HepG2 (cell line): ENCODE data around the gene MTCL1. TPM values are rescaled to one million over a fixed set of nuclear protein-coding genes. Genes with fewer than 3 reads are reported as not detected.

Experiments used
- AGO2 ChIP-seq: fragments of 200-400 bp; formaldehyde crosslinking; optimal IDR thresholded peaks from 2 replicates; pipeline ENCODE3; 2017; ENCODE audit warnings: mild to moderate bottlenecking, low read depth, low read length, moderate library complexity
- E2F5 ChIP-seq: sonication (generic); formaldehyde crosslinking; conservative IDR thresholded peaks from 2 replicates; pipeline ENCODE4 v1.4.0; 2020; ENCODE audit warnings: missing genetic modification reagents
- FOXP1 ChIP-seq, 2 experiments: fragments of 450-650 bp in 1 of 2; IDR thresholded peaks; 2 replicates each; pipeline ENCODE4 v1.6.1; 2017 to 2018; ENCODE audit warnings: antibody characterized with exemption in 1 of 2
- GMEB2 ChIP-seq: IDR thresholded peaks from 2 replicates; pipeline ENCODE4 v1.6.1; 2016; ENCODE audit warnings: missing biosample characterization, missing genetic modification reagents, low read depth
- HNRNPL ChIP-seq: fragments of 200-400 bp; formaldehyde crosslinking; IDR thresholded peaks from 2 replicates; pipeline ENCODE4 v1.6.1; 2017; ENCODE audit warnings: mild to moderate bottlenecking, low read depth, low read length
- MATR3 ChIP-seq: sonication (generic); formaldehyde crosslinking; IDR thresholded peaks from 2 replicates; pipeline ENCODE4 v1.4.0; 2020; ENCODE audit warnings: missing genetic modification reagents
- MIXL1 ChIP-seq: IDR thresholded peaks from 2 replicates; pipeline ENCODE4 v1.6.1; 2016
- NFE2 ChIP-seq: sonication (generic); formaldehyde crosslinking; IDR thresholded peaks from 2 replicates; pipeline ENCODE4 v1.4.0; 2020; ENCODE audit warnings: missing genetic modification reagents
- REST ChIP-seq, 2 experiments: IDR thresholded peaks; 2 replicates each; pipeline ENCODE4 v1.6.1; 2011 to 2012; ENCODE audit warnings: low read length in 2 of 2, borderline replicate concordance in 1 of 2, low read depth in 1 of 2, mild to moderate bottlenecking in 1 of 2, moderate library complexity in 1 of 2
- RFX1 ChIP-seq: fragments of 450-650 bp; IDR thresholded peaks from 2 replicates; pipeline ENCODE4 v1.6.1; 2017
- RORA ChIP-seq: sonication (generic); formaldehyde crosslinking; IDR thresholded peaks from 2 replicates; pipeline ENCODE4 v1.5.0; 2020; ENCODE audit warnings: mild to moderate bottlenecking, missing genetic modification reagents, moderate library complexity
- SNRNP70 ChIP-seq: fragments of 200-400 bp; formaldehyde crosslinking; IDR thresholded peaks from 2 replicates; pipeline ENCODE4 v1.6.1; 2017; ENCODE audit warnings: mild to moderate bottlenecking, low read depth, low read length, moderate library complexity
- TAF15 ChIP-seq: fragments of 200-400 bp; formaldehyde crosslinking; IDR thresholded peaks from one replicate; pipeline ENCODE4 v1.6.1; 2018; ENCODE audit warnings: mild to moderate bottlenecking, low read depth, low read length; ENCODE audit not compliant: poor library complexity, severe bottlenecking
- TCF7 ChIP-seq: sonication (generic); IDR thresholded peaks from 2 replicates; pipeline ENCODE4 v1.6.1; 2016; ENCODE audit warnings: antibody characterized with exemption, low read depth
- TFDP1 ChIP-seq: IDR thresholded peaks from 2 replicates; pipeline ENCODE4 v1.6.1; 2016; ENCODE audit warnings: missing compliant biosample characterization, missing genetic modification reagents, borderline replicate concordance
- ZBTB44 ChIP-seq: sonication (generic); formaldehyde crosslinking; IDR thresholded peaks from 2 replicates; pipeline ENCODE4 v1.4.0; 2020; ENCODE audit warnings: missing genetic modification reagents
- ZBTB7B ChIP-seq: sonication (generic); formaldehyde crosslinking; IDR thresholded peaks from 2 replicates; pipeline ENCODE4 v1.4.0; 2020; ENCODE audit warnings: missing genetic modification reagents
- ZNF619 ChIP-seq: sonication (generic); formaldehyde crosslinking; IDR thresholded peaks from 2 replicates; pipeline ENCODE4 v1.4.0; 2020; ENCODE audit warnings: mild to moderate bottlenecking, missing genetic modification reagents
- ZNF773 ChIP-seq: sonication (generic); formaldehyde crosslinking; IDR thresholded peaks from 2 replicates; pipeline ENCODE4 v1.4.0; 2020; ENCODE audit warnings: missing genetic modification reagents, borderline replicate concordance
- ZNF780A ChIP-seq: sonication (generic); formaldehyde crosslinking; IDR thresholded peaks from 2 replicates; pipeline ENCODE4 v1.8.0; 2022; ENCODE audit warnings: mild to moderate bottlenecking, missing genetic modification reagents, moderate library complexity
- polyA plus RNA-seq, 8 experiments: library from polyadenylated mRNA; depleted of rRNA in 3 of 8; stranded (reverse) in 7 of 8; unstranded in 1 of 8; fragments of >200 nt; fragmentation: Illumina TruSeq in 4 of 8; extraction: Trizol in 4 of 8; gene quantifications; 2 replicates each; pipeline versions ENCODE4 v1.2.1 to v1.2.3, GENCODE V29; 2011 to 2016; ENCODE audit warnings: low read depth in 4 of 8, missing spikeins in 1 of 8, mixed read lengths in 1 of 8; ENCODE audit not compliant: insufficient read depth in 1 of 8
- total RNA-seq, 5 experiments: library from RNA; depleted of rRNA; stranded (reverse); fragments of >200 nt; fragmentation: Illumina TruSeq; extraction: Trizol; gene quantifications; 2 replicates each; pipeline ENCODE4 v1.2.3, GENCODE V29; 2016; ENCODE audit warnings: low read depth in 1 of 5

The MTCL1 gene
- total and polyA plus RNA-seq, 2 of the 13 experiments (the other 11 are each of a cell fraction or from before 2014, with no cell fraction given): 3.1 to 3.2 TPM

GRCh38 chr18:8706791-8707555 lies 1.6 kb downstream of the MTCL1 start (continued):
- TF ChIP-seq E2F5: no peak
- no peak for TF ChIP-seq TFDP1
- no peak for TF ChIP-seq TAF15
- TF ChIP-seq HNRNPL: 0 out of 2 replicates have a peak, but pooled peaks have one; percentile 43
- no peak for TF ChIP-seq MIXL1
- TF ChIP-seq FOXP1 (IDR thresholded peaks at IDR 0.05): no peak
- TF ChIP-seq FOXP1 (CRISPR knock-in tag; IDR thresholded peaks at IDR 0.05): no peak
- no peak for TF ChIP-seq ZBTB44 (CRISPR knock-in tag)
- no peak for TF ChIP-seq ZNF619 (CRISPR knock-in tag)
- no peak for TF ChIP-seq RORA (CRISPR knock-in tag)
- 0 out of 2 replicates have a peak, but pooled peaks have one; percentile 12 for TF ChIP-seq ZBTB7B (CRISPR knock-in tag)
- no peak for TF ChIP-seq GMEB2
- TF ChIP-seq ZNF773: no peak
- TF ChIP-seq ZNF780A (CRISPR knock-in tag): no peak
- no peak for TF ChIP-seq NFE2 (CRISPR knock-in tag)
- no peak for TF ChIP-seq SNRNP70
- TF ChIP-seq REST (IDR thresholded peaks at IDR 0.05; ENCODE audit: borderline replicate concordance in 1 of 2, low read depth in 1 of 2, low read length in 2 of 2): no peak
- no peak for TF ChIP-seq TCF7
- TF ChIP-seq AGO2: peak; percentile 36
- TF ChIP-seq RFX1: no peak
- TF ChIP-seq MATR3 (CRISPR knock-in tag): no peak
